GM21576 (cell line): Measurements from ENCODE around the gene MAPK1IP1L.
"Not testable (repeated sequence)": the region's sequence is repeated elsewhere in the genome, so short reads cannot be mapped to it uniquely, and the experiment has no call there.

Experiments used
- ATAC-seq: cut with Tn5 transposase; IDR thresholded peaks from one replicate; pipeline ENCODE4 v1.9.1; 2021; ENCODE audit warnings: mild to moderate bottlenecking, moderate library complexity; ENCODE audit not compliant: unreplicated experiment

The MAPK1IP1L gene

DNA sequence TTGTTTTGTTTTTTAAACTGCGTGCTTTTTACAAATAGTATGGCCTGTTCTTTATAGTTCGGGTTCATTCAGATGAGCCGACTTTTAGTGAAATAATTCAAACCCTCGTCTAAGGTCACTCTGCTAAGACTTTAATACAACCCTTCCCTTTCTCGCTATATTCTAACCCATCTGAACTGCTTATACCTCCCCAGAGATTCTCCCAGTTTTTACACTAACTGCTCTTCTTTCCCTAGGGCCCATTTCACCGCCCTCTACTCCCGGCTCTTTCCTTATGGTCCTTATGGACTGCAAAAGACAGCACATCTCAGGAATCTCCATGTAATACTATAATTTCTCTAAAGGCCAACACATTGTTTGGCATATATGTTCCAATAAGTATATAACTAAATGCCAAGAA lies 2.1 kb downstream of the MAPK1IP1L start:
- ATAC-seq = no peak

DNA sequence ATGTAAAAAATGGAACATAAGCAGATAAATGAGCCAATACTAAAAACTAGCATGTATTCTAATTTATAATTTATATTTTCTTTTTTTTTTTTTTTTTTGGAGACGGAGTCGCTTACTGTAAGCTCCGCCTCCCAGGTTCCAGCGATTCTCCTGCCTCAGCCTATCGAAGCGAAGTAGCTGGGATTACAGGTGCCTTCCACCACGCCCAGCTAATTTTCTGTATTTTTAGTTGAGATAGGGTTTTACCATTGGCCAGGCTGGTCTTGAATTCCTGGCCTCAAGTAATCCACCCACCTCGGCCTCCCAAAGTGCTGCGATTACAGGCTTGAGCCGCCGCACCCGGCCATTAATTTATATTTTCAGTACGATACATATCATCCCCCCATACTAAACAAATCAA lies 2.7 kb downstream of the MAPK1IP1L start:
- no peak for ATAC-seq

DNA sequence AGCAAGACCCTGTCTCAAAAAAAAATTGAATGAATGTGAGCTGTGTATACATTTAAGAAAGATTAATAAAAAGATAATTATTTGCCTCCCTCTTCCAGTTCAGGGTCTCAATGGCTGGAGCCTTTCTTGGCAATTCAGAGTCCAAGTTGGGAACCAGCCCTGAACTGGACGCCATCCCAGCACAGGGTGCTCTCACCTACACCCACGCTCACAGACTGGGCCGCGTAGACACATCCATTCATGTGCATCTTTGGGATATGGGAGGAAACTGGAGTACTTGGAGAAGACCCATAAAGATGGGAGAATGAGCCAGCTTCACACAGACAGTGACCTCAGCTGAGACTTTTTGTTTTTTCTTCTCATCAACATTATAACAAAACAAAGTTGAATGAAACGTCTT lies 6.5 kb downstream of the MAPK1IP1L start:
- ATAC-seq = no peak

DNA sequence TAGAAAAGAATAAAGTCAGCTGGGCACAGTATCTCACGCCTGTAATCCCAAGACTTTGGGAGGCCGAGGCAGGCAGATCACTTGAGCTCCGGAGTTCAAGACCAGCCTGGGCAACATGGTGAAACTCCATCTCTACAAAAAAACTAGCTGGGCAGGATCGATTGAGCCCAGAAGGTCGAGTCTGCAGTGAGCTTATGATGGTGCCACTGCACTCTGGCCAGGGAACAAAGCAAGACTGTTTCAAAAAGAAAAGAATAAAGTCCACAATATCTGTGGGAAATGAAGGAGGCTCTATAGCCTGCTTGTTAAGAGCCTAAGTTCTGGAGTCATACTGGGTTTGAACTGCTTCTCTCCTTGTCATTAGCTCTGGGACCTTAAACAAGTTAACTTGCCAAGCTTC lies 7.9 kb downstream of the MAPK1IP1L start:
- ATAC-seq = no peak

DNA sequence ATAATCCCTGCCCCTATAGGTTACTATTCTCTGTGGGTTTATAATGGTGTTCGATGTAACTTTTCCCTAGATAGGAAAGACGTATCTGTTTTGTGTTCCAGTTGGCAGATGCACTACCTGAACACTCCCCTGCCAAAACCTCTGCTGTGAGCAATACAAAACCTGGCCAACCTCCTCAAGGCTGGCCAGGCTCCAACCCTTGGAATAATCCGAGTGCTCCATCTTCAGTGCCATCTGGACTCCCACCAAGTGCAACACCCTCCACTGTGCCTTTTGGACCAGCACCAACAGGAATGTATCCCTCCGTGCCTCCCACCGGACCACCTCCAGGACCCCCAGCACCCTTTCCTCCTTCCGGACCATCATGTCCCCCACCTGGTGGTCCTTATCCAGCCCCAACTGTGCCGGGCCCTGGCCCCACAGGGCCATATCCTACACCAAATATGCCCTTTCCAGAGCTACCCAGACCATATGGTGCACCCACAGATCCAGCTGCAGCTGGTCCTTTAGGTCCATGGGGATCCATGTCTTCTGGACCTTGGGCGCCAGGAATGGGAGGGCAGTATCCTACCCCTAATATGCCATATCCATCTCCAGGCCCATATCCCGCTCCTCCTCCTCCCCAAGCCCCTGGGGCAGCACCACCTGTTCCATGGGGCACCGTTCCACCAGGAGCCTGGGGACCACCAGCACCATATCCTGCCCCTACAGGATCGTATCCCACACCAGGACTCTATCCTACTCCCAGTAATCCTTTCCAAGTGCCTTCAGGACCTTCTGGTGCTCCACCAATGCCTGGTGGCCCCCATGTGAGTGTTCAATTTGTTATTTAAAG lies 11.3 kb downstream of the MAPK1IP1L start:
- no peak for ATAC-seq

DNA sequence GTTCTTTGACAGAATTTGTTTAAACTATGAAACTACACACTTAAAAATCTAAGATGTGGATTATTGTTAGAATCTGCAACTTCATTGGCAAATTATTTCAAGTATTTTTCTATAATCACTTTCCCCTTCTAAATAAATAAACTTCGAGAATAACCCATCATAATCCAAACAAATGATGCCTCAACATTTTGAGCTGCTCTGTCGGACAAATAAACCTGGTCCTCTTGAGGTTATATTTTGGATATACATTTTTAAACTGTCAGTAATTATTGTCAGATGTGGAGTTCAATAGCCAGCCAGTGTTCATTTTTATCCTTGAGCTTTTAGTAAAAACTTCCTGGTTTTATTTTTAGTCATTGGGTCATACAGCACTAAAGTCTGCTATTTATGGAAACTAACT lies 13.4 kb downstream of the MAPK1IP1L start:
- ATAC-seq = not testable (repeated sequence)

DNA sequence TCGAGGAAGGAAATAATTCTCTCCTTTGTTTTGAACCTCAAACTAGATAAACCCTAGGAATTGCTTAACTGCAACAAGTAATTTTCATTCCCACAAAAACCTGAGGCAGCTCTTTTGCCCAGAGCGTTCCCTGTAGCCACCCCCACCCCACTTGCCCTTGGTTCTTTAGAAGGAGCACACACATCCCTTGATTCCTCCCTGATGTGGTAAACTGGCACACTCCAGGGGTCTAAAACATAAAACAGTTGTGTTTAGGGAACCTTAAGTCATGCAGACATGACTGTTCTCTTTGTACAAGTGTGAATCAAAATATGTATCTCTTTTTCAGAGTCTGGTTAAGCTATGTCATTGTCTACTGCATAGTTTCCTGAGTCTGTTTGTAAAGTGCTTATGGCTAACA lies 14.0 kb downstream of the MAPK1IP1L start:
- no peak for ATAC-seq

DNA sequence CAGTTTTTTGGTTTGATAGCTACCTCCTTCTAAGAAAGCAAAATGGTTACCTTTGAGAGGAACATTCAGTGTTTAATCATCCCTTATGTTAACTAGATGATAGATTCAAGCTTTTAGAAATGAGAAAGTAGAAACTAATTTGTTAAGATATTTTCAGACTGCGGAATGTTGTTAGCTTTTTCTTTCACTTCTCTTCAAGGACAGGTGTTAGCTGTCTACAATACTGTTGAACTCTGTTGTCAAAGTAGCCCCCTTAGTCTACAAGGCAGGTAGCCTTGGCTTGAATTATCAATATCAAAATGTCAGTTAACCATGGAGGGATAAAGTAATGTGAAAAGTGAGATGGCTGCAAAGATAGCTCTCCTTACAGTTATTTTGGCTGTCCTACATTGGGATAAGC lies 14.8 kb downstream of the MAPK1IP1L start:
- ATAC-seq = no peak

DNA sequence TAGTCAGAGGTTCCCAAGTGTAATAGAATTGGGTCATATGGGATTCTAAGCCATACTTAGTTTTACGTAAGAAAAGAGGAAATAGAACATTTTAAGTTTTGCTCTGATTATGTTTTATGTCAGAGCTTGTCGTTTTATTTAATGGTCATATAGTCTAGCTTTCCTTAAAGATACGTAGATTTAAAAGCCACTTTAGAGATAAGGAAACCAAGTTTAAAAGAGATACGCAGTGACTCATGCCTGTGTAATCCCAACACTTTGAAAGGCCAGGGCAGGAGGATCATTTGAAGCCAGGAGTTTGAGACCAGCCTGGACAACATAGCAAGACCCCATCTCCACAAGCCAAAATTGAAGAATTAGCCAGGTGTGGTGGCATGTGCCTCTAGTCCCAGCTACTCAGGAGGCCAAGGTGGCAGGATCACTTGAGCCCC lies 19.5 kb downstream of the MAPK1IP1L start:
- ATAC-seq = no peak

DNA sequence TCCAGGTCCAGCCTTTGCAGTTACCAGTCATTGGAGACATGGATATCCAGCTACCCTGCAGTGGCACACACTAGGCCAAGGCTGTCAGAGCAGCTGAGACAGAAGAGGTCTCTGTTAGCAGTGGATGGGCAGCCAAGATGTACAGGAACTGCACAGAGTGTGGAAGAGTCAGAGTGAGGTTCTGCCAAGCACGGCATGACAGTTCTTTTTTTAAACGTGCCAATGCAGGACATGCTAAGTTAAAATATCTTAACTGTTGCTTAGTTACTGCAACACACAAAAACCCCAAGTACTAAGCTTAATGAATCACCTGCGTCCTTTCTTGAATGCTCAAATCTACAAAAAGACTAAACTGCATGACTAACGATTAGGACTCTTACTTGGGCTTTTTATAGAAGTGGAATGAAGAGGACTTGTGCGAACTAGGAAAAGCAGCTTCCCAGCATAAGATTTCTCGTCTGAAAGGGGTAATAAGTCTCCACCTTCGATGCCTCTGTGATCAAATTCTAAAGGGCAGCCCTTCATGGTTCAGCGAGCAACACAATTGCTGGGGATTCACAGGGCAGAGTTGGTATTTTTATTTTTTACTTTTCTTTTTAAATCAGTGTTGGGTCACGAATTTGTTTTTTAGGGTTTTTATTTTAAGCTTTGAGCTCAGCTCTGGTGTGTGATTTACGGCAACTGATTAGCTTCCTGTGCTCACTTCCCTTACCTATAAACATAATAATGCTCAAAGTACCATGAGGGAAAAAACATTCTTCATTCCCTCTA lies 20.6 kb downstream of the MAPK1IP1L start:
- peak; percentile 45 for ATAC-seq

DNA sequence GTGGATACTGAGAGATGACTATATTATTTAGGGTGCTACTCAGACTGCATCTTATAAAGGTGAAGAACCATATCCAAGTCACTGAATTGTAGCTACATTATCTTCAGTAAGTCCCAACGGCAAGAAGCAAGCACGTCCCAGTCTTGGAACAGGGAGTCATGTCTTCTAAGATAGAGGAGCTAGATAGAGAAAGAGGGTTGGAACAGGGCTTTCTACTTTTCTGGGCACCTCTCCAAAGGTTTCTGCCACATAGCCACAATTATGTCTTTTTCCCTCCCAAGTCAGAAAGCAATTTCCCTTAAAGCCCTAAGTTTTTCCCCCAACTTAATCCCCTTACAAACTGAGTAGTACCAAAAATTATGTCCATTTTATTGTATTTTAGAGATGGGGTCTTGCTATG lies 22.4 kb downstream of the MAPK1IP1L start:
- no peak for ATAC-seq

DNA sequence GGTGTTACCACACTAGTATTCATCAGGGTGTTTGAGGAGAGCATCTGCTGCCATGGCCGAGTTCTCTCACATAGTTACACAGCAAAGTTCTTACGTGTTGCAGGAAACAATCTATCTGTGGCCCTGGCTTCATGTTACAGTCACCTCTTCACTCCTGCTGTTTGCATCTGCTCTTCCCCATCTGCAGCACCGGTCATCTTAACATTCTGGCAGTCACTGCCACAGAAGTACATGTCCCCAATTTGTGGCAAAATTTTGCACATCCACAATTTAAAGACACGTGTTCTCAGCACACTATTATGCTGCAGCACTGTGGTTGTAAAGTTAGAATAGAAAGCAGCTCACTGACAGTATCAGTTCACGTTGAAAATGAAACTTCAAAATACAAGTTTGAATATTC lies 23.2 kb downstream of the MAPK1IP1L start:
- ATAC-seq = peak; percentile 45

DNA sequence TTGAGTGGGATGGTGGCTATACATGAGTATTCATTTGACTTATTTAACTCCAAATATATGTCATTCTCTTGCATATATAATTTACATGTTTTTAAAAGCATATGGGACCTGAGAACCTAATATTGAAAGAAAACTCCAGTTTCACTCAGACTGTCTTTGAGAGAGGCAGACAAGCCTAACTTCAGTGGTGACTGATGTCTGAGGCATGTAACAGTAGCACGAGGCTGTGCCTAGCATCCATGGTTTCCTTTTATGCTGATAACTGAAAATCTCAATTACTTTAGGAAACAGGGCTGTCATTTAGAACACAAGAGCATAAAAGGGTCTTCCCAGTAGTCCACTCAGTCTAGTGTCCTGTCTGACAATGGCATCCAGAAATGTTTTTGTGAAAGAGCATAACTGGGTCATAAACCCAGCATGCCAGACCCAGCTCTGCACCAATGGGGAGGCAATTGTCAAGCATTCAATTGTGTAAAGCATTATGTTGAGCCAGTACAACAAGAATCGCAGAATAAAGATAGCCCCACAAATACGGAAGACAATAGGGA lies 24.3 kb downstream of the MAPK1IP1L start:
- no peak for ATAC-seq

DNA sequence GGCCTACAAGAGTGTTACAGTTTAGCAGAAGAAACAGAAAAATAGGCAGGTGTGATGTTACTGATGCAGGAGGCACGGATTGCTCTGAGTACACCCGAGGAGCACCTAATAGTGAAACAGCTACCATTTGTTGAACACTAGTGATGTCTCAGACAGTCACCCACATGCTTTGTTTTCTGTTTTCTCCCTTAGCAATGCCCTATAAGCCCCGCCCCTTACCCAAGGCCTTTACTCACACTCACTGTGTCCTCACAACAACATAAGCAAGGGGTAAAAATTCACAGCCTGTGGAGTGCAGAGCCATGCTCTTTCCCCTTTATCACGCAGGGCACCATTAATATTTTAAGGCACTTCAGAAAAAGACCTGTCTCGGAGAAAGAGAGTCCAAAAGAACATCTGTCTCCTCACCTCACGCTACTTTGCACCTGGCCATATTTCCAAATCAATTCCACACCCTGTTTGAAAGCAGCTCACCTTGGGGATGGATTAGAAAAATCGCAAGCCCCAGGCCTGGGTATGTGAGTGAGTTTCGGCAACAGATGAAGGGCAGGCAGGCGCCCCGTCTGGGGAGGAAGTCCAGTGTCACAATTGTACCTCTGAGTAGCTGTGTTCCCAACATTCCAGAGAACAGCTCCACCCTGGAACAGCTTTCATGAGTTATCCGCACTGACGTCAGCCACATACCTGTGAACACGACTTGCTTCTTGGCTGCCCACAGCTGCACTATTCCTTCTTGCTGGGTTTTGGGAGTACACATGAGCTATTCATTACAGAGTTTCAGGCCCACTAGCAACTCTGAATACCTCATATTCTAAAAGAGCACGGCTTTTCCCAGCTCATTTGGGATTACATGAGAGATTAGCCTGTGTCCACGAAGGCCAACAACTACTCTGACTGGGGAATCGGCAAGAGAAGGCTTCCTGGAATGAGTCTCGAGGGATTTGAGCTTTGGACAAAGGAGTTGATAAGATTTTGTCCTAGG lies 26.0 kb downstream of the MAPK1IP1L start:
- no peak for ATAC-seq

DNA sequence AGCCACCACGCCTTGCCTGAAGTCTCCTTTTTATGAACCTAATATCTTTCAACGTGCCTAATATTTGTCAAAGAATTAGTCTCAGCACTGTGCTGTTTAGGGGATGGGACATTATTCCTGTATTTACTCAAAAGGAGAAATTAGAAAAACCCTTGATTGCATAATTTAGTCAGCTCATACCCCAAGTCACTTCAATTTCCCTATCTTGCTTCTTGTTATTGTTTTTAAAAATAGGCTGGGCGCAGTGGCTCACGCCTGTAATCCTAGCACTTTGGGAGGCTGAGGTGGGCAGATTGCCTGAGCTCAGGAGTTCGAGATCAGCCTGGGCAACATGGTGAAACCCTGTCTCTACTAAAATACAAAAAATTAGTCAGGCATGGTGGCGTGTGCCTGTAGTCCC lies 28.5 kb downstream of the MAPK1IP1L start:
- not testable (repeated sequence) for ATAC-seq

DNA sequence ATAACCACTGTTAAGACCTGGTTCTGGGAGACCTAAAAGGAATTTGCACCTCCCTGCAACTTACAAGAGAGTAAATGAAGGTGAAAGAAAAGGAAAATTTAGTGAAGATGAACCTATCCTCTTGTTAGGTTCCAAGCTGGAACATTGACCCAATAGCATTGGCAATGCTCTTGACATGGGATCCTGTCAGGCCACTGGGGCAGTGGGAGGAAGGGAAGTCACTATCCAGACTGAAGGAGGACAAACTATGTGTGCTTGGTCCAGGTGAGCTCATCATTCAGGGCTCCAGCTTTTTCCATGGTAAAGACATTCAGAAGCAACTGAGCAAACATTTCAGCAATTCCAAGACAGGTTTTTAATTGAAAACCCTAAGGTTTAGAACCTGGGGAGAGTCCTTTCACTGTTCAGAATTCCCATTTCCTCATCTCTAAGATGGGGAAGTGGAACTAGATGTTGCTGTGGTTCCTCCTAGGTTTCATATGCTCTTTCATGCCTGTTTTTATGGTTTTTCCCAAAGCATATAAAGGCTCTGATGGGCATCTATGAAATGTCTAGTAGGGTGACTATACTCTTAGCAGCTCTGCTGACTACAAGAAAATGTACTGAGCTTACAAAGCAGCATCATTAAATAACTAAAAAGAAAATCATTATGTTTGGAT lies 33.1 kb downstream of the MAPK1IP1L start:
- ATAC-seq = no peak

DNA sequence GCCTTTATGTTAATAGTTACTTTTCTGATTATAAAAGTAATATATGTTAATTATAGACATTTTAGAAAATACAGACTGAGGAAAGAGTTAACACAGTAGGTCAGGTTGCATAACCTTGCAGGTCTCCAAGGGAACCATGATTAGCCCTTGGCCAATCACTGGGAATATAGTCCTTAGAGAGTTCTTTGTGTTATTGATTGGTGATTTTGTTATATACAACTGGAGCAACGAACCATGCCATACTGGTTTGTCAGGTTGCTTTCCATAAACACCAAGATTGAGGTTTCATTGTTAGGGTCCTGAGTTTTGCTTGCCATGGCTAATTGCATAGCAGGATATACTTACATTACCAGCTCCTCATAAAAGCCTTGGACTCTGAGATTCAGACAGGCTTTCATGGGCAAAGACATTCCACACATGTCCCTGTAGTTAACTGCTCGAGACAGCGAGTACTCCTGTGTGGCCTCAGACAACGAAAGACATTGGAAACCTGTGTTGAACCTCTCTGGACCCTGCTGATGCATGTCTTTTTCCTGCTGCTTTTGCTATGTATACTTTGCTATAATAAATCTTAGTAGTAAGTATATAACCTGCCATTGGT lies 33.7 kb downstream of the MAPK1IP1L start:
- no peak for ATAC-seq

DNA sequence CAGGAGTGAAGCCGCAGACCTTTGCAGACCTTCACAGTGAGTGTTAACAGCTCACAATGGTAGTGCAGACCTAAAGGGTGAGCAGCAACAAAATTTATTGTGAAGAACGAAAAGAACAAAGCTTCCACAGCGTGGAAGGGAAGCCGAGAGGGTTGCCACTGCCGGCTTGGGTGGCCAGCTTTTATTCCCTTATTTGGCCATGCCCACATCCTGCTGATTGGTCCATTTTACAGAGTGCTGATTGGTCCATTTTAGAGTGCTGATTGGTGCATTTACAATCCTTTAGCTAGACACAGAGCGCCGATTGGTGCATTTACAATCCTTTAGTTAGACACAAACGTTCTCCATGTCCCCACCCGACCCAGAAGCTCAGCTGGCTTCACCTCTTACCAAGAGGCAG lies 35.5 kb downstream of the MAPK1IP1L start:
- ATAC-seq = no peak

DNA sequence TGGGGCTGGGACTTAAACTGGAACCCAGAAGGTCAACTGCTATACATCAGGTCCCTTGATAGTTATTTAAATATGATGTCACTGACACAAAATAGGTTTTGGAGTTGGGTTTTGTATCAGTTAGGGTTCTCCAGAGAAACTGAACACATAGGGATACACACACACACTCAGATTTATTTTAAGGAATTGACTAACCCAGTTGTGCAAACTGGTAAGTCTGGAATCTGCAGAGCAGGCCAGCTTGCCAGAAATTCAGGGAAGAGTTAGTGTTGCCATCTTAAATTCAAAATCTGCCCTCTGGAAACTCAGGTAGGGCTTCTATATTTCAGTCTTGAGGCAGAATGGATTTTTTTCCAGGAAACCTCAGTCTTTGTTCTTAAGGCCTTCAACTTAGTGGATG lies 36.9 kb downstream of the MAPK1IP1L start:
- ATAC-seq = no peak

DNA sequence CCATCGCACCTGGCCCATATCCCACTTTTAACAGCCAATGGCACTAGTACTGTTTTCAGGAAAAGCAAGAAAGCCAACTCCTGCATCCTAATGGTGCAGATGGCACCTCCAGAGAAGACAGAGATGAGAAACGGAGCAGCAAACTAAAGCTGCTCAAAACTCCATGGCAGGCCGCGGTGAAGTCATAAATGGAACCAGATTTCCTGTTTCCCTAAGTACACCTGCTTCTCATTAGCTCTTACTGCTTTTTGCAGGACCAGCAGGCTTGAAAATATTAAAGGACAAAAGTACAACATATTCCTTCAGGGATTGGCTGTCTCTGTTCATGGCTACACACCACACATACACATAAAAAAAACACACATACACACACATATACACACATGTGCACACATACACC lies 40.9 kb downstream of the MAPK1IP1L start:
- no peak for ATAC-seq
